ENCODE results near the gene BICDL2. TPM values are rescaled to one million over a fixed set of nuclear protein-coding genes. Genes with fewer than 3 reads are reported as not detected.

Gene BICDL2
- total and polyA plus RNA-seq, 2 donors (not counting 1 experiment from before 2014, with no cell fraction given) = not detected

DNA sequence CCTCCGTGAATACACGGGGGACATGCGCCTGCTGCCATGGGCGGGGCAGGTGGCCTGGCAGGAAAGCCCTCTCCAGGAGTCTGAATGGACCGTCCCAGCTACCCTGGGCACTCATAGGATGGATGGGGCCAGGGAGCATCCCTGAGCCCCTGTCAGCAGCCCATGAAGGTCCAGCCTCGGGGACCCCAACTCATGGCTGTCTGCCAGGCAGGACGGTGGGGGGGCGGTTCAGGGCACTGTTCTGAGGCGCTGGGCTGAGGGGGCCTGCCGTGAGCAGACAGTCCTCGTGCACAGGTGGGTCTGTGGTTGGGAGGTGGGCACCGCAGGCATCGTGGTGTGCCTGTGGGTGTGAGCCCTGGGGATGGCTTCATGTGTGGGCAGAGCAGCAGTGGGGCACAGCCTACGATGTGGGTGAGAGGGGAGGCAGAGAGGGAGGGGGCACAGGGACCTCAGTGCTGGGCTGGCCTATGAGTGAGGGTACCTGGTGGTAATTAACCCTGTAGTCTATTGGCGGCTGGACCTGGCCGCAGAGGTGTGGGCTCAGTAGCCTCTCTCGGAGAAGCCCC lies 50.0 kb downstream of the BICDL2 start:
- Histone ChIP-seq H3K79me2 (ENCODE audit: control insufficient read depth, insufficient read depth, low read length) (no peaks in the 10 kb centered on the region), H3K4me3 (replicated peaks in 1 of 4; ENCODE audit: control extremely low read depth in 1 of 4, insufficient read depth in 1 of 4, low read depth in 3 of 4, low read length in 4 of 4) (no peak overlapping the region)

DNA sequence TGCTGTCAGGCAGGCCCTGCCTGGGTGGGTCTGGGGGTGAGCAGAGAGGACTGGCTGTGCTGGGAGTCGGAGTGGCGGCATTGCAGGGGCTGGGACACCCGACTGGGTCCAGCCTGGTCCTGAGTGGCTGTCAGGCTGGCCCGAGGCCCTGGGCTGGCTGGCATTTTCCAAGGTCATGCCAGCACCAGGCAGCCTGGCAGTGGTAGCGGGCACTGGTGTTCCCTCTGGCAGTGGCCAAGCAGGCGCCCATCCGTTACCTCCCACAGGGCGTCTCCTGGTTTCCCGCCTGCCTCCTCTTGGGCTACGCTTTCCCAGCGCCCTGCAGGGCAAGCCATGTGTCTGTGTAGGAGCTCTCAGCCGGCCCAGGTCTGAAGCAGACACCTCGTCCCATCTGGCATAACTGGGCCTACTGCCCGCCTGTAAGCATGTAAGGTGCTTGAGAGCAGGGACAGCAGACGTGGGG lies 50.8 kb downstream of the BICDL2 start:
- no peak for TF ChIP-seq EZH2 (IDR thresholded peaks at IDR 0.05; ENCODE audit: low read length, missing control alignments)
- TF ChIP-seq, protein P1, sequence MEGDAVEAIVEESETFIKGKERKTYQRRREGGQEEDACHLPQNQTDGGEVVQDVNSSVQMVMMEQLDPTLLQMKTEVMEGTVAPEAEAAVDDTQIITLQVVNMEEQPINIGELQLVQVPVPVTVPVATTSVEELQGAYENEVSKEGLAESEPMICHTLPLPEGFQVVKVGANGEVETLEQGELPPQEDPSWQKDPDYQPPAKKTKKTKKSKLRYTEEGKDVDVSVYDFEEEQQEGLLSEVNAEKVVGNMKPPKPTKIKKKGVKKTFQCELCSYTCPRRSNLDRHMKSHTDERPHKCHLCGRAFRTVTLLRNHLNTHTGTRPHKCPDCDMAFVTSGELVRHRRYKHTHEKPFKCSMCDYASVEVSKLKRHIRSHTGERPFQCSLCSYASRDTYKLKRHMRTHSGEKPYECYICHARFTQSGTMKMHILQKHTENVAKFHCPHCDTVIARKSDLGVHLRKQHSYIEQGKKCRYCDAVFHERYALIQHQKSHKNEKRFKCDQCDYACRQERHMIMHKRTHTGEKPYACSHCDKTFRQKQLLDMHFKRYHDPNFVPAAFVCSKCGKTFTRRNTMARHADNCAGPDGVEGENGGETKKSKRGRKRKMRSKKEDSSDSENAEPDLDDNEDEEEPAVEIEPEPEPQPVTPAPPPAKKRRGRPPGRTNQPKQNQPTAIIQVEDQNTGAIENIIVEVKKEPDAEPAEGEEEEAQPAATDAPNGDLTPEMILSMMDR (conservative IDR thresholded peaks at IDR 0.05 in 1 of 2, IDR thresholded peaks at IDR 0.05 in 1 of 2; ENCODE audit: low read depth in 1 of 2, low read length in 2 of 2) = no peak
- Histone ChIP-seq H3K79me2 (ENCODE audit: control insufficient read depth, insufficient read depth, low read length) (no peaks in the 10 kb centered on the region), H3K27ac (ENCODE audit: insufficient read depth, low read length) (no peak overlapping the region), H3K4me2 (ENCODE audit: extremely low read depth, insufficient read depth, low read length) (no peak overlapping the region), H3K4me1 (ENCODE audit: control insufficient read depth, extremely low read depth, insufficient read depth, low read length) (peaks cover under 1% of the 10 kb centered on the region), H3K4me3 (replicated peaks in 1 of 4; ENCODE audit: control extremely low read depth in 1 of 4, insufficient read depth in 1 of 4, low read depth in 3 of 4, low read length in 4 of 4) (no peak overlapping the region), H4K20me1 (ENCODE audit: control insufficient read depth, extremely low read depth, insufficient read depth, low read length) (no peaks in the 10 kb centered on the region), H3K9ac (ENCODE audit: insufficient read depth, low read length) (no peak overlapping the region), H3K9me3 (ENCODE audit: control insufficient read depth, insufficient read depth, low read depth, low read length) (no peaks in the 10 kb centered on the region), H3K27me3 (ENCODE audit: control insufficient read depth, insufficient read depth, low read length) (no peaks in the 10 kb centered on the region), H2AFZ (ENCODE audit: low read length) (no peak overlapping the region), H3K36me3 (ENCODE audit: control insufficient read depth, insufficient read depth, low read length) (no peaks in the 10 kb centered on the region)
- DNase-seq (ENCODE audit: low read depth in 2 of 2) = no peak

More for the DNA sequence above, 50.0 kb downstream of the BICDL2 start:
- Histone ChIP-seq H3K9me3 (ENCODE audit: control insufficient read depth, insufficient read depth, low read depth, low read length) (no peaks in the 10 kb centered on the region), H3K9ac (ENCODE audit: insufficient read depth, low read length) (no peak overlapping the region), H3K27ac (ENCODE audit: insufficient read depth, low read length) (no peak overlapping the region), H3K4me1 (ENCODE audit: control insufficient read depth, extremely low read depth, insufficient read depth, low read length) (no peaks in the 10 kb centered on the region), H3K27me3 (ENCODE audit: control insufficient read depth, insufficient read depth, low read length) (no peaks in the 10 kb centered on the region), H4K20me1 (ENCODE audit: control insufficient read depth, extremely low read depth, insufficient read depth, low read length) (no peaks in the 10 kb centered on the region), H2AFZ (ENCODE audit: low read length) (no peak overlapping the region), H3K36me3 (ENCODE audit: control insufficient read depth, insufficient read depth, low read length) (no peaks in the 10 kb centered on the region), H3K4me2 (ENCODE audit: extremely low read depth, insufficient read depth, low read length) (no peak overlapping the region)
- no peak for DNase-seq (ENCODE audit: low read depth in 2 of 2)
- no peak for TF ChIP-seq EZH2 (IDR thresholded peaks at IDR 0.05; ENCODE audit: low read length, missing control alignments)
- TF ChIP-seq, protein P1 (conservative IDR thresholded peaks at IDR 0.05 in 1 of 2, IDR thresholded peaks at IDR 0.05 in 1 of 2; ENCODE audit: low read depth in 1 of 2, low read length in 2 of 2) = no peak

DNA sequence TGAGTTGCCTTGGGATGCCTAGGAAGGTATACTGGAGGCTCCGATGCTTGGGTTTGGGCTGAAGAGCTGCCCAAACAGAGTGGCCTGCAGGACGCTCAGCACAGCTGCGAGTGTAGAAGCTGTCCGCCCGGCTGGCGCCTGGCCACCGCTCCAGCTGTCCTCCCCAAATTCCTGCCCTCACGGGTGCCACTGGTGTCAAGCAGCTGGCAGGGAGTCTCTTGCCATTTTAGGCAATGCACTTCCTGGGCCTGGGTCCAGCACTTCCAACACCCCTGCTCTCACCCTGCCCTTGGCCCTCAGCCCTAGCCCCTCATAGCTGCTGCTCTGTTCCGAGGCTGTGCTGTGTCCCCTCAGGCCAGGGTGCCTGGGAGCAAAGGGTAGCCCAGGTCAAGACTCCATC lies 51.3 kb downstream of the BICDL2 start:
- Histone ChIP-seq H3K4me2 (ENCODE audit: extremely low read depth, insufficient read depth, low read length) (no peak overlapping the region), H3K4me1 (ENCODE audit: control insufficient read depth, extremely low read depth, insufficient read depth, low read length) (peaks cover 4% of the 10 kb centered on the region), H3K36me3 (ENCODE audit: control insufficient read depth, insufficient read depth, low read length) (no peaks in the 10 kb centered on the region), H3K9me3 (ENCODE audit: control insufficient read depth, insufficient read depth, low read depth, low read length) (no peaks in the 10 kb centered on the region), H3K4me3 (replicated peaks in 1 of 4; ENCODE audit: control extremely low read depth in 1 of 4, insufficient read depth in 1 of 4, low read depth in 3 of 4, low read length in 4 of 4) (no peak overlapping the region), H3K9ac (ENCODE audit: insufficient read depth, low read length) (no peak overlapping the region), H3K27ac (ENCODE audit: insufficient read depth, low read length) (no peak overlapping the region), H3K27me3 (ENCODE audit: control insufficient read depth, insufficient read depth, low read length) (no peaks in the 10 kb centered on the region), H2AFZ (ENCODE audit: low read length) (no peak overlapping the region), H4K20me1 (ENCODE audit: control insufficient read depth, extremely low read depth, insufficient read depth, low read length) (no peaks in the 10 kb centered on the region), H3K79me2 (ENCODE audit: control insufficient read depth, insufficient read depth, low read length) (no peaks in the 10 kb centered on the region)
- peak in 1 of 2 donors; percentile 15 for DNase-seq (ENCODE audit: low read depth in 2 of 2)
- TF ChIP-seq, protein P1 (conservative IDR thresholded peaks at IDR 0.05 in 1 of 2, IDR thresholded peaks at IDR 0.05 in 1 of 2; ENCODE audit: low read depth in 1 of 2, low read length in 2 of 2) = no peak
- TF ChIP-seq EZH2 (IDR thresholded peaks at IDR 0.05; ENCODE audit: low read length, missing control alignments) = no peak

Measured in fibroblast of lung (primary cell).